ENCODE measurements around the gene ZNF138. TPM values are rescaled to one million over a fixed set of nuclear protein-coding genes. Genes with fewer than 3 reads are reported as not detected.
"Not testable (repeated sequence)": the region's sequence is repeated elsewhere in the genome, so short reads cannot be mapped to it uniquely, and the experiment has no call there.

ZNF138 gene
- total RNA-seq, 1 donor from 2014 or later: 51.8 TPM

- DNase-seq (ENCODE audit: low spot score in 2 of 2); FAIRE-seq: not testable (repeated sequence)
Observed at GRCh38 chr7:64835856-64836255, 41.6 kb downstream of the ZNF138 start.

DNA sequence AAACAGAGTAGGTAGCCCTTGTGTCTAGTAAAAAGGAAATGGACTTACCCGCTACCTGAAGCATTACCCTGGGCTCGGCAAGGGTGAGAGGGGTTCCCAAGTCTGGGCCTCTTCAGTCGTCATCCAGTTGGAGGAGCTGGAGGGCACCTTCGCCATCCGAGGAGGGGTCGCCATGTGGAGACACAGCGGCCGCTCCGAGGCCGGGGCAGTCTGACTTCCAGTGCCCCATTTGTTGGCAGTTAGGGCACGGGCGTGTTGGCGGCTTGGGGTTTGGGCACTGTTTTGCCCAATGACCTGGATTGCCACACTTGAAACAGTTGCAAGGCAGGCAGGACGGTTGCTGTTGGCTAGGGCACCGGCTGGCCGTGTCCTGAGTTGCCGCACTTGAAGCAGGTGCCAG is 43.8 kb downstream of the ZNF138 start:
- FAIRE-seq: not testable (repeated sequence)

DNA sequence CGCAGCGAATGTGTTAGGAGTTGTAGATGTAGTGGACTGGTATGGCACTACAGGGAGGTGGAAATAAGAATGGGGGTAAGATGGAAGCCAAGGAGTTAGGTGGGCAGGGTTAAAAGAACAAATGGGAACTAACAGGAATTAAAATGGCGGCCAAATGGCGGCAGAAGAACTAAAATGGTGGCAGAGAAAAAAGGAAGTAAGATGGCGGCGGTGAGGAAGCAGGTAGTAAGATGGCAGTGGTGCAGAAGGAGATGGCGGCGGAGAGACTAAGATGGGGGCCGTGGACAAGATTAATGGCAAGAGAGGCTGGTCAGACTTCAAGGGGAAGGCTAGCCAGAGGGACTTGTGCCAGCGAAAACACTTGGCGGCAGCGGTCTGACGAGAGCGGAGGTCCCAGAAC is 44.5 kb downstream of the ZNF138 start:
- DNase-seq (ENCODE audit: low spot score in 2 of 2) (no peak), FAIRE-seq (no peak)

More for the DNA sequence above, 43.8 kb downstream of the ZNF138 start:
- DNase-seq (ENCODE audit: low spot score in 2 of 2): not testable (repeated sequence)

GRCh38 chr7:64839910-64840309 is 45.7 kb downstream of the ZNF138 start:
- FAIRE-seq: no peak
- no peak for DNase-seq (ENCODE audit: low spot score in 2 of 2)

DNA sequence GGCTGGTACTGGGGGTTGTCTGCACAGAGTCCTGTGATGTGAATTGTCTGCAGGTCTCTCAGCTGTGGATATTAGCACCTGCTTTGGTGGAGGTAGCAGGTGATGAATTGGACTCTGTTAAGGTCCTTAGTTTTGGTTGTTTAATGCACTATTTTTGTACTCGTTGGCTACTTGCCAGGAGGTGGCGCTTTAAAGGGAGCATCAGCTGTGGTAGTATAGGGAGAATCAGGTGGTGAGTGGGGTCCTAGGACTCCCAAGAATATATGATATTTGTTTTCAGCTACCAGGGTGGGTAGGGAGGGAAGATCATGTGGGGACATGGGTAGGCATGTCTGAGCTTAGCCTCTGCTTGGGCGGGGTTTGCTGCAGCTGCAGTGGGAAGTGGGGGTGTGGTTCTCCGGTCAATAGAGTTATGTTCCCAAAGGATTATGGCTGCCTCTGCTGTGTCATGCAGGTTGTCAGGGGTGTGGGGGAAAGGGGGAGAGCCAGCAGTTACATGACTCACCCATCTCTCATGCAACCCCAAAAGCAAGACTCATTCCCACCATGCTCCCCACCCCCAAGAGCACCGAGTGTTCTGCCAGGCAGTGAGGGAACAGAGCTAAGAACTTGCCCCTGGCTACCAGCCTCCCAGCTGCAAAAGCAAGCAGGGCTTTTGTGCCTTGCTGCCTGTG is 55.2 kb downstream of the ZNF138 start:
- FAIRE-seq: no peak
- no peak for DNase-seq (ENCODE audit: low spot score in 2 of 2)

GRCh38 chr7:64849924-64850499 is 55.8 kb downstream of the ZNF138 start:
- DNase-seq (ENCODE audit: low spot score in 2 of 2): no peak
- no peak for FAIRE-seq

DNA sequence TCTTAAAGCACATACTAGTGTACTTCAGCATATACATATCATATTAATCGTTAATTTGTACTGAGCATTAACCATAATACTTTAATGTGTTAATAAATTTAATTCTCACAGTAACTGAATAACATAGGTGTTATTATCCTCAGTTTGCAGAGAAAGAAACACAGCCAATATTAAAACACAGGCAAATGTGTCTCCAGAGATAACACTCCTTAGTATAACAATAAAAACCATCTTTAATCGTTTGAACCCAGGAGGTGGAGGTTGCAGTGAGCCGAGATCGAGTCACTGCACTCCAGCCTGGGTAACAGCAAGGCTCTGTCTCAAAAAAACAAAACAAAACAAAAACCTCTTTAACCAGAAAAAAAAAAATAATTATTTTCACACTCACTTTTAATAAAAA is 59.5 kb downstream of the ZNF138 start:
- FAIRE-seq (peak; percentile 24), DNase-seq (ENCODE audit: low spot score in 2 of 2) (no peak)

DNA sequence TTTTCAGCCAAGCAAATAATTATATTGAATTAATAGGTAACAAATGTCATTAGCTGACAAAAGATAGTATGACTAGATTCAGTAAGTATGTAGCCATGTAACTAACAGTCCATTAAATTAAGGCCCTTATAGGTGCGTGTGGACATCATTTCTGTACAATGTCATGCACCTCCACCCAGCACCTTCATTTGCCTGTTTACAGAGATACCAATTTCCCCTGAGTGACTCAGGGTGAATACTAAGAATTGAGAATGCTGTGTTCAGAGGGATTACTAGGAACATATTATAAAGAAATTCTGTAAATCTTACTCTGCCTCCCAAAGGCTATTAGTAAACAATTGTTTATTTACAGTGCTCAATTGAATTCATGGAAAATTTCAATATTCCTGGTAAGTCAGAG is 60.7 kb downstream of the ZNF138 start:
- DNase-seq (ENCODE audit: low spot score in 2 of 2) (no peak), FAIRE-seq (no peak)

DNA sequence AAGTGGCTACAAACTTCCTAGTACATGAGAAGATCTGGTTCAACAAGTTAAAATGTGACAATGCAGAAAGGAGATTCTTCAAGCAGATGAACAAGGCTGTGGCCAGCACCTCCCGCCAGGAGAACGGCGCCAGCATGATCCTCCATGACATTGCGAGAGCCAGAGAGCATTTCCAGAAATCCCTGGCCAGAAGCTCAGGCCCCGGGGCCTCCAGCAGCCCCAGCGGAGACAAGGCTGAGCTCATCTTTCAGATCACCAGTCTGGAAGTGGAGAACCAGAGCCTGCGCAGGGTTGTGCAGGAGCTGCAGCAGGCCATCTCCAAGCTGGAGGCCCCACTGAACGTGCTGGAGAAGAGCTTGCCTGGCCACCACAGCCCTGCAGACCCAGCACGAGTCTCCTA is 68.8 kb downstream of the ZNF138 start:
- DNase-seq (ENCODE audit: low spot score in 2 of 2) (no peak), FAIRE-seq (no peak)

- not testable (repeated sequence) for DNase-seq (ENCODE audit: low spot score in 2 of 2); FAIRE-seq
Observed at GRCh38 chr7:64863530-64863929, 69.3 kb downstream of the ZNF138 start.

GRCh38 chr7:64863969-64864368 is 69.7 kb downstream of the ZNF138 start:
- DNase-seq (ENCODE audit: low spot score in 2 of 2) (no peak), FAIRE-seq (no peak)

DNA sequence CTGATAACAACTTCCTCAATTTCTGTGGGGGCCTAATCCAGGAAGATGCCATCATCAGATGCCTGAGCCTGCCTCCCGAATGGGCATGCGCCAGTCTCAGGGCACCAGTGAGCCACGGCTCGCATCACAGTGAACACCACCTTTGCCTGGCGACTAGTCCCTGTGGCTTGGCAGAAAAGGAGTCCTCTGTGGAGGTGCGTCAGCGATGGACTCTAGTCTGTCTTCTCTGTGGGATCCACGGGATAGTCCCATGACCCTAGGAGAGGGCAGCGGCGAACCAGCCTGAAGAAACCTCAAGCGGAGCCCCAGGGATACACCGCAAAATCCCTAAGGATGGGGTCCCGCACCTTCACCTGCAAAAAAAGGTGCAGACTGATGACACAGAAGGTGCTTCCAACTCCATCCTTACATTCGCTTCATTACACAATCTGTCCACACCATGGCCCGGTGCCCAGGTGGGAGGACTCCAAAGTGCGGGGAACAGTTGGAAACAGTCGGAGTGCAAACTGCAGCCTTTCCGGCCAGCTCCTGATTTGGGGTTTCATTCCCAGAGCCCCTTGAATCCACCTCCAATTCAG is 73.7 kb downstream of the ZNF138 start:
- DNase-seq (ENCODE audit: low spot score in 2 of 2) (peak in 1 of 2 donors; percentile 1), FAIRE-seq (no peak)

GRCh38 chr7:64868499-64868898 is 74.3 kb downstream of the ZNF138 start:
- DNase-seq (ENCODE audit: low spot score in 2 of 2): no peak
- FAIRE-seq: no peak

- DNase-seq (ENCODE audit: low spot score in 2 of 2) (no peak), FAIRE-seq (no peak)
Observed at GRCh38 chr7:64869121-64869725, 75.0 kb downstream of the ZNF138 start.

GRCh38 chr7:64869912-64870562 is 75.8 kb downstream of the ZNF138 start:
- FAIRE-seq (no peak), DNase-seq (ENCODE audit: low spot score in 2 of 2) (peak; percentile 4 to 15)

DNA sequence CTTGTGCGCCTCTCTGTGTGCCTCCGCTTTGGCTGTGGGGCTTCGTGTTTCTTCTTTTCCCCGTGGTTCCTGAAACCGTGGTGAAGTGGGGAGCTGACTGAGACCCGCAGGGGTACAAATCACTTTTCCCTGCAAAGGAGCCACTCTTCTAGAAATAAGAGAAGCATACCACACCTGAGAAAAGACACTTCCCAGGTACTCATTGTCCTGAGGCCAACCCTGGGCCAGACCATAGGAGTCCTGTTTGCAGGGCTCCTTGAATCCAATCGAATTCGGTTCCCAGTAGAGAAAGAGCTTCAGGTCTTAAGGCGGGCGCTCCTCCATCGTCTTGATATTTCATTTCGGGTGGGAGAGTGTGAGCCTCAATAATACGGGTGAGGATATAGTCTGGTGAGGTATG is 76.4 kb downstream of the ZNF138 start:
- DNase-seq (ENCODE audit: low spot score in 2 of 2): no peak
- FAIRE-seq: no peak

GRCh38 chr7:64871761-64872160 is 77.5 kb downstream of the ZNF138 start:
- FAIRE-seq: no peak
- DNase-seq (ENCODE audit: low spot score in 2 of 2): no peak

- DNase-seq (ENCODE audit: low spot score in 2 of 2): peak in 1 of 2 donors; percentile 6
- no peak for FAIRE-seq
Observed at GRCh38 chr7:64872351-64873154, 78.3 kb downstream of the ZNF138 start.

DNA sequence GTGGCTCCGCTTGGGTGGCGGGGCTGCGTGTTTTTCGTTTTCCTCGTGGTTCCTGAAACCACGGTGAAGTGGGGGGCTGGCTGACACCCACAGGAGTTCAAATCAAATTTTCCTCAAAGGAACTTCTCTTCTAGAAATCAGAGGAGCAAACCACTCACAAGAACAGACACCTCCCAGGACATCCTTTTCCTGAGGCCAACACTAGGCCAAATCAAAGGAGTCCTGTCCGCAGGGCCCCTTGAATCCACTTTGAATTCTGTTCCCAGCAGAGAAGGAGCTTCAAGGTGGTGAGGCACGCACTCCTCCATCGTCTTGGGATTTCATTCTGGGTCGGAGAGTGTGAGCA is 78.9 kb downstream of the ZNF138 start:
- DNase-seq (ENCODE audit: low spot score in 2 of 2): peak; percentile 7 to 11
- FAIRE-seq: no peak

GRCh38 chr7:64873517-64873916 is 79.3 kb downstream of the ZNF138 start:
- FAIRE-seq (no peak), DNase-seq (ENCODE audit: low spot score in 2 of 2) (no peak)
